SK-N-SH (cell line): Measurements from ENCODE around the gene SON. TPM values are rescaled to one million over a fixed set of nuclear protein-coding genes. Genes with fewer than 3 reads are reported as not detected.

Experiments used
- CTCF ChIA-PET: fragments of 300-600, 350-600 bp; formaldehyde crosslinking; extraction: SDS; loops from one replicate; lab custom pipeline; 2021; lab: Yijun Ruan, JAX
- POLR2A ChIA-PET: fragments of 350-600 bp; sonication (Branson Sonifier 250); formaldehyde crosslinking; extraction: SDS; loops from one replicate; lab custom pipeline; 2020; ENCODE audit warnings: antibody characterized with exemption, inconsistent platforms; lab: Yijun Ruan, JAX
- DNase-seq: peaks from one replicate; pipeline ENCODE4 v3.0.0; 2012
- H2AFZ ChIP-seq: fragments of 200-600 bp; sonication (generic); 2 replicates; pipeline ENCODE4 v1.8.1; 2016; ENCODE audit warnings: antibody characterized with exemption, mild to moderate bottlenecking, low read depth
- H3F3A ChIP-seq: fragments of 200-600 bp; sonication (generic); replicated peaks from 2 replicates; pipeline ENCODE3; 2016; ENCODE audit warnings: antibody characterized with exemption, mild to moderate bottlenecking; ENCODE audit not compliant: insufficient read depth
- H3K27ac ChIP-seq, 2 experiments: fragments of 200-500 bp in 1 of 2; fragments of 200-600 bp in 1 of 2; sonication (Bioruptor generic) in 1 of 2; sonication (generic), shearing (Covaris generic) in 1 of 2; 2 replicates each; pipeline versions ENCODE4 v1.5.1 to v1.6.1; 2014 to 2016; ENCODE audit warnings: low read depth in 2 of 2, inconsistent platforms in 1 of 2, low read length in 1 of 2, mild to moderate bottlenecking in 1 of 2, mixed read lengths in 1 of 2
- H3K27me3 ChIP-seq: fragments of 200-600 bp; sonication (generic), shearing (Covaris generic); 2 replicates; pipeline ENCODE4 v1.6.1; 2016; ENCODE audit warnings: mixed run types; ENCODE audit not compliant: insufficient read depth
- H3K36me3 ChIP-seq, 2 experiments: fragments of 200-500 bp in 1 of 2; fragments of 200-600 bp in 1 of 2; sonication (Bioruptor generic) in 1 of 2; sonication (generic) in 1 of 2; replicated peaks in 1 of 2; 2 replicates each; pipeline versions ENCODE3 to v1.5.1; 2014 to 2016; ENCODE audit warnings: low read length in 1 of 2, mild to moderate bottlenecking in 1 of 2; ENCODE audit not compliant: insufficient read depth in 2 of 2, control insufficient read depth in 1 of 2
- H3K4me1 ChIP-seq, 2 experiments: fragments of 200-500 bp in 1 of 2; fragments of 200-600 bp in 1 of 2; sonication (Bioruptor generic) in 1 of 2; sonication (generic), shearing (Covaris generic) in 1 of 2; 2 replicates each; pipeline versions ENCODE4 v1.5.1 to v1.6.1; 2014 to 2016; ENCODE audit warnings: low read depth in 1 of 2, low read length in 1 of 2, mixed run types in 1 of 2; ENCODE audit not compliant: insufficient read depth in 2 of 2, control insufficient read depth in 1 of 2
- H3K4me2 ChIP-seq: fragments of 200-600 bp; sonication (generic), shearing (Covaris generic); 2 replicates; pipeline ENCODE4 v1.6.1; 2017; ENCODE audit warnings: mixed run types
- H3K4me3 ChIP-seq, 2 experiments: fragments of 200-500 bp in 1 of 2; fragments of 200-600 bp in 1 of 2; sonication (Bioruptor generic) in 1 of 2; sonication (generic), shearing (Covaris generic) in 1 of 2; 2 replicates each; pipeline versions ENCODE4 v1.5.1 to v1.8.1; 2014 to 2016; ENCODE audit warnings: low read depth in 2 of 2, inconsistent platforms in 1 of 2, low read length in 1 of 2, mild to moderate bottlenecking in 1 of 2, mixed read lengths in 1 of 2, moderate library complexity in 1 of 2
- H3K79me2 ChIP-seq: fragments of 200-600 bp; sonication (generic); 2 replicates; pipeline ENCODE4 v1.8.1; 2017; ENCODE audit warnings: mild to moderate bottlenecking; ENCODE audit not compliant: insufficient read depth
- H3K9ac ChIP-seq: fragments of 200-600 bp; sonication (generic); 2 replicates; pipeline ENCODE4 v1.6.1; 2017; ENCODE audit warnings: mixed run types
- H3K9me2 ChIP-seq: fragments of 200-600 bp; sonication (generic); 2 replicates; pipeline ENCODE4 v1.6.1; 2017; ENCODE audit warnings: mixed run types
- H3K9me3 ChIP-seq: fragments of 200-600 bp; sonication (generic); 2 replicates; pipeline ENCODE4 v1.6.1; 2017; ENCODE audit warnings: mixed run types, mild to moderate bottlenecking, moderate library complexity
- H4K20me1 ChIP-seq: fragments of 200-600 bp; sonication (generic); 2 replicates; pipeline ENCODE4 v1.6.1; 2017; ENCODE audit warnings: mild to moderate bottlenecking, mixed run types; ENCODE audit not compliant: insufficient read depth
- CHD2 ChIP-seq: fragments of 150-350 bp; IDR thresholded peaks from 2 replicates; pipeline ENCODE4 v1.6.1; 2018; ENCODE audit warnings: low read length; ENCODE audit not compliant: partially characterized antibody
- ELF1 ChIP-seq: IDR thresholded peaks from 2 replicates; pipeline ENCODE4 v1.4.0; 2012
- EP300 ChIP-seq, 2 experiments: IDR thresholded peaks; 2 replicates each; pipeline versions ENCODE4 v1.4.0 to v1.6.1; 2012; ENCODE audit warnings: borderline replicate concordance in 1 of 2, low read depth in 1 of 2, low read length in 1 of 2
- EZH2phosphoT487 ChIP-seq: fragments of 200-600 bp; sonication (generic); IDR thresholded peaks from 2 replicates; pipeline ENCODE4 v1.6.1; 2017; ENCODE audit warnings: low read depth, mixed run types, mild to moderate bottlenecking, antibody characterized with exemption, moderate library complexity, borderline replicate concordance
- FOSL2 ChIP-seq: IDR thresholded peaks from 2 replicates; pipeline ENCODE4 v1.4.0; 2012; ENCODE audit warnings: low read depth, mild to moderate bottlenecking, moderate library complexity, borderline replicate concordance
- FOXJ3 ChIP-seq: sonication (generic); formaldehyde crosslinking; IDR thresholded peaks from 2 replicates; pipeline ENCODE4 v1.5.1; 2020; ENCODE audit warnings: mild to moderate bottlenecking, missing genetic modification reagents
- GABPA ChIP-seq: IDR thresholded peaks from 2 replicates; pipeline ENCODE4 v1.4.0; 2012; ENCODE audit warnings: low read depth, mild to moderate bottlenecking
- IRF3 ChIP-seq: fragments of 150-350 bp; IDR thresholded peaks from 2 replicates; pipeline ENCODE4 v1.6.1; 2016; ENCODE audit warnings: mild to moderate bottlenecking, low read depth, low read length
- JUND ChIP-seq: IDR thresholded peaks from 2 replicates; pipeline ENCODE4 v1.4.0; 2012
- MAX ChIP-seq: IDR thresholded peaks from 2 replicates; pipeline ENCODE4 v1.4.0; 2012; ENCODE audit warnings: low read depth
- MEF2A ChIP-seq: IDR thresholded peaks from 2 replicates; pipeline ENCODE4 v1.4.0; 2012; ENCODE audit warnings: low read depth, borderline replicate concordance
- NFIC ChIP-seq: IDR thresholded peaks from 2 replicates; pipeline ENCODE4 v1.4.0; 2012; ENCODE audit warnings: borderline replicate concordance
- PBX3 ChIP-seq: IDR thresholded peaks from 2 replicates; pipeline ENCODE4; 2012
- RAD21 ChIP-seq: IDR thresholded peaks from 2 replicates; pipeline ENCODE4 v1.6.1; 2012; ENCODE audit warnings: mild to moderate bottlenecking, low read length
- RCOR1 ChIP-seq: fragments of 150-350 bp; IDR thresholded peaks from 2 replicates; pipeline ENCODE4 v1.6.1; 2017; ENCODE audit warnings: antibody characterized with exemption, low read length
- REST ChIP-seq: IDR thresholded peaks from 2 replicates; pipeline ENCODE4 v1.6.1; 2012; ENCODE audit warnings: mild to moderate bottlenecking, low read depth, low read length, moderate library complexity
- RFX5 ChIP-seq: IDR thresholded peaks from 2 replicates; pipeline ENCODE4 v1.6.1; 2012; ENCODE audit warnings: mild to moderate bottlenecking, improper control_type of control experiment, low read length
- RXRA ChIP-seq: IDR thresholded peaks from 2 replicates; pipeline ENCODE4 v1.4.0; 2012; ENCODE audit warnings: low read depth, mild to moderate bottlenecking, borderline replicate concordance
- SMC3 ChIP-seq: IDR thresholded peaks from 2 replicates; pipeline ENCODE4 v1.6.1; 2012; ENCODE audit warnings: low read depth, low read length, improper control_type of control experiment
- TAF1 ChIP-seq: IDR thresholded peaks from 2 replicates; pipeline ENCODE4 v1.6.1; 2012; ENCODE audit warnings: low read depth, mild to moderate bottlenecking, low read length, moderate library complexity, borderline replicate concordance
- TCF12 ChIP-seq: IDR thresholded peaks from 2 replicates; pipeline ENCODE4 v1.4.0; 2012
- TEAD4 ChIP-seq: IDR thresholded peaks from 2 replicates; pipeline ENCODE4 v1.4.0; 2012; ENCODE audit warnings: mild to moderate bottlenecking, borderline replicate concordance; ENCODE audit not compliant: insufficient read depth
- USF1 ChIP-seq: IDR thresholded peaks from 2 replicates; pipeline ENCODE4 v1.4.0; 2012; ENCODE audit warnings: low read depth, borderline replicate concordance
- ZBTB33 ChIP-seq: IDR thresholded peaks from 2 replicates; pipeline ENCODE4 v1.4.0; 2012; ENCODE audit warnings: low read depth, borderline replicate concordance
- WGBS: methylation state at CpG from one replicate; pipeline ENCODE4 v1.1.6; 2017; ENCODE audit warnings: low lambda C conversion rate; 5-methylcytosine and 5-hydroxymethylcytosine counted together
- polyA plus RNA-seq, 3 experiments: library from polyadenylated mRNA; depleted of rRNA; stranded (reverse); fragments of >200 nt; gene quantifications; 2 replicates each; pipeline ENCODE4 v1.2.3, GENCODE V29; 2012

The SON gene
- polyA plus RNA-seq, 1 of the 3 experiments (the other 2 are of a cell fraction) = 45.9 TPM

- no peaks in the 10 kb centered on the region for H3K9me2 ChIP-seq
- peak within 1 kb of the TSS; percentile 99 for H3K27ac ChIP-seq
- 1% methylated on average over 27 of the region's 56 CpGs for WGBS
- H3K9me3 ChIP-seq = no peaks in the 10 kb centered on the region
- peak within 1 kb of the TSS; percentile 97 for H3K9ac ChIP-seq
- peaks cover 87% of the 10 kb centered on the region for H3K79me2 ChIP-seq
- CTCF ChIA-PET = interaction anchor here (0.5 to 1.7 kb wide), 2 partner anchors 36 to 64 kb away, joined by 3 to 6 read pairs; no protein-coding TSS in a partner anchor
- H3K4me3 ChIP-seq = peak within 1 kb of the TSS; percentile 78
- no peaks in the 10 kb centered on the region for H3K27me3 ChIP-seq
- H3K36me3 ChIP-seq = peaks cover 21 to 31% of the 10 kb centered on the region in 2 experiments
- POLR2A ChIA-PET = interaction anchor here (2.0 kb wide), 1 partner anchor 9 kb away, joined by 5 read pairs; no protein-coding TSS in a partner anchor
- peaks cover 8 to 10% of the 10 kb centered on the region in 2 experiments; a peak in 3 of 4 replicates for H3K4me1 ChIP-seq
- H4K20me1 ChIP-seq = peaks cover 37% of the 10 kb centered on the region
- DNase-seq = peak; percentile 88
- peak within 1 kb of the TSS; percentile 98 for H3K4me2 ChIP-seq
- H3F3A ChIP-seq = peaks cover 39% of the 10 kb centered on the region
- peak within 1 kb of the TSS; percentile 80 for H2AFZ ChIP-seq
- TF ChIP-seq EZH2phosphoT487 (no peak), TAF1 (peak; percentile 72; the same call in 1 of the 2 replicates), ZBTB33 (no peak), TEAD4 (no peak), ELF1 (no peak), RFX5 (no peak; the same call in 1 of the 2 replicates), EP300 (IDR thresholded peaks at IDR 0.05; ENCODE audit: borderline replicate concordance in 1 of 2, low read depth in 1 of 2, low read length in 1 of 2) (0 out of 4 replicates have a peak, but pooled peaks of 1 of the 2 experiments have one; percentile 3), PBX3 (no peak), FOXJ3 (CRISPR knock-in tag) (no peak), JUND (no peak), CHD2 (peak; percentile 41), RCOR1 (no peak), NFIC (no peak), RXRA (no peak), TCF12 (no peak), GABPA (peak; percentile 72), USF1 (no peak), IRF3 (no peak), REST (no peak), MEF2A (no peak), SMC3 (no peak), RAD21 (no peak), MAX (peak; percentile 91), FOSL2 (no peak)
Observed at GRCh38 chr21:33541756-33542639, 840 bp upstream of the SON start, which contains the start of gene GART. Gene GART, minus strand, starts transcription at chr21:33542117. Its CDS starts 2,802 bp downstream, at chr21:33539315.
